Ovary (tissue), 9 donors: Measurements from ENCODE around the gene FAM163B. TPM values are rescaled to one million over a fixed set of nuclear protein-coding genes. Genes with fewer than 3 reads are reported as not detected.

ENCODE experiments used
- DNase-seq, 5 donors: peaks; one replicate each; pipeline ENCODE4 v3.0.0-alpha.2; 2019 to 2020
- H3K27ac ChIP-seq, 2 donors: fragments of 200-600 bp; one replicate each; pipeline versions ENCODE4 v1.5.1 to v1.8.0; 2019 to 2022
- H3K27me3 ChIP-seq: fragments of 200-600 bp; one replicate; pipeline ENCODE4 v1.8.0; 2022
- H3K36me3 ChIP-seq: fragments of 200-600 bp; sonication (generic); one replicate; pipeline ENCODE4 v1.5.1; 2019
- H3K4me1 ChIP-seq: one replicate; pipeline ENCODE4 v1.8.1; 2013; ENCODE audit warnings: mild to moderate bottlenecking, moderate library complexity; ENCODE audit not compliant: insufficient read depth
- H3K4me3 ChIP-seq: fragments of 200-600 bp; sonication (generic); one replicate; pipeline ENCODE4 v1.5.1; 2017
- H3K9me3 ChIP-seq, 2 donors: fragments of 200-600 bp in 1 of 2; sonication (generic) in 1 of 2; one replicate each; pipeline versions ENCODE4 v1.5.1 to v1.8.1; 2013 to 2019; ENCODE audit warnings: mild to moderate bottlenecking in 1 of 2, moderate library complexity in 1 of 2
- CTCF ChIP-seq, 3 donors: fragments of 450-650 bp in 2 of 3; fragments of 200-600 bp in 1 of 3; IDR thresholded peaks; one replicate each; pipeline versions ENCODE4 v1.5.1 to v1.8.0; 2016 to 2022; ENCODE audit warnings: antibody characterized with exemption in 3 of 3, mild to moderate bottlenecking in 1 of 3
- EP300 ChIP-seq: sonication (generic); formaldehyde crosslinking; IDR thresholded peaks from one replicate; pipeline ENCODE4 v1.6.1; 2017; ENCODE audit warnings: antibody characterized with exemption
- POLR2A ChIP-seq: fragments of 450-650 bp; IDR thresholded peaks from one replicate; pipeline ENCODE4 v1.6.1; 2017; ENCODE audit warnings: antibody characterized with exemption, mild to moderate bottlenecking, moderate library complexity
- WGBS, 3 donors: extraction: QIAGEN DNeasy Blood & Tissue Kit in 1 of 3; methylation state at CpG; one replicate each; pipeline versions ENCODE4 v1.1.5 to v1.1.7; 2013 to 2017; 5-methylcytosine and 5-hydroxymethylcytosine counted together
- intact Hi-C, 4 donors: fragments of 100-400 bp; cut with DNase I; formaldehyde crosslinking; loops; one replicate each; pipeline versions ENCODE4 v1.11.0 to v1.15.1; 2022 to 2023
- polyA plus RNA-seq, 2 donors: library from polyadenylated mRNA; stranded (reverse); fragments of 200-250 nt in 1 of 2; fragments of 350-450 nt in 1 of 2; fragmentation: Illumina TruSeq in 1 of 2; extraction: RNeasy Lipid Tissue Mini Kit (QIAGEN cat#74804) in 1 of 2; gene quantifications; one replicate each; pipeline ENCODE4 v1.2.3, GENCODE V29; 2013 to 2014
- total RNA-seq, 7 donors: library from RNA; depleted of rRNA in 2 of 7; stranded (reverse); fragments of >200 nt in 2 of 7; fragmentation: NEBNext Ultra II Directional in 3 of 7; extraction: Animal tissue kit (Norgen Biotek cat#: 25700) in 3 of 7; gene quantifications; one replicate each; pipeline versions ENCODE4 v1.1.0 to v1.2.4, GENCODE V29; 2016 to 2023
- donor health status: DM: no; HTN: no; CAD: no; lungs with moderate emphysema.
- donor health status: DM: no; HTN: no; CAD: no.
- donor health status: Bipolar disorder and iron deficiency.
- donor health status: DM: yes; HTN: yes; CAD: no.
- donor health status: DM: no; HTN: no; CAD: no.
- donor health status: DM: yes; HTN: yes; CAD: no.

Gene FAM163B
- total and polyA plus RNA-seq, 9 donors: 0.21 to 0.30 TPM; not detected in 7

GRCh38 chr9:133602277-133602676, 6.9 kb downstream of the FAM163B start:
- WGBS, 3 donors: 62 to 66% (median 63%) methylated on average over 10 of the region's 10 CpGs
- no peak for DNase-seq
- Histone ChIP-seq H3K36me3 (no peaks in the 10 kb centered on the region), H3K27ac (no peak overlapping the region), H3K27me3 (no peaks in the 10 kb centered on the region), H3K4me1 (no peaks in the 10 kb centered on the region), H3K4me3 (no peak overlapping the region), H3K9me3 (no peaks in the 10 kb centered on the region)
- TF ChIP-seq EP300 (no peak), CTCF (IDR thresholded peaks at IDR 0.05) (no peak), POLR2A (no peak)
- intact Hi-C loops: no loop called here

- WGBS, 3 donors: 74 to 84% (median 83%) methylated on average over 9 to 10 of the region's 10 CpGs
- Histone ChIP-seq H3K27me3 (no peaks in the 10 kb centered on the region), H3K9me3 (no peaks in the 10 kb centered on the region), H3K27ac (no peak overlapping the region), H3K4me3 (no peak overlapping the region), H3K4me1 (no peaks in the 10 kb centered on the region), H3K36me3 (no peaks in the 10 kb centered on the region)
- intact Hi-C loops: no loop called here
- no peak for DNase-seq
- TF ChIP-seq POLR2A: no peak
- no peak for TF ChIP-seq CTCF (IDR thresholded peaks at IDR 0.05)
- TF ChIP-seq EP300: no peak
Observed at GRCh38 chr9:133601746-133602145, 7.4 kb downstream of the FAM163B start.

- Histone ChIP-seq H3K4me3 (no peak overlapping the region), H3K36me3 (no peaks in the 10 kb centered on the region), H3K27me3 (no peaks in the 10 kb centered on the region), H3K4me1 (no peaks in the 10 kb centered on the region), H3K27ac (no peak overlapping the region), H3K9me3 (no peaks in the 10 kb centered on the region)
- TF ChIP-seq CTCF (IDR thresholded peaks at IDR 0.05) (no peak), EP300 (no peak), POLR2A (no peak)
- intact Hi-C loops: no loop called here
- no peak for DNase-seq
- WGBS, 3 donors: 27 to 35% (median 28%) methylated on average over 7 of the region's 7 CpGs
Observed at GRCh38 chr9:133600739-133601138, 8.4 kb downstream of the FAM163B start.

GRCh38 chr9:133599470-133600173, 9.6 kb downstream of the FAM163B start:
- 91 to 94% (median 94%) methylated on average over 6 of the region's 6 CpGs for WGBS, 3 donors
- Histone ChIP-seq H3K4me1 (no peaks in the 10 kb centered on the region), H3K9me3 (no peaks in the 10 kb centered on the region), H3K4me3 (no peak overlapping the region), H3K27me3 (no peaks in the 10 kb centered on the region), H3K36me3 (no peaks in the 10 kb centered on the region), H3K27ac (no peak overlapping the region)
- intact Hi-C loops: no loop called here
- TF ChIP-seq POLR2A (no peak), EP300 (no peak), CTCF (IDR thresholded peaks at IDR 0.05) (no peak)
- DNase-seq: no peak
